Brain microvascular endothelial cell (primary cell): ENCODE data around the gene PFN1.

ENCODE experiments used
- DNase-seq: peaks from one replicate; pipeline ENCODE4 v3.0.0-alpha.2; 2020
- H3K27ac ChIP-seq: fragments of 250-450 bp; sonication (Bioruptor Pico); 2 replicates; pipeline ENCODE4 v1.5.1; 2020; ENCODE audit warnings: mild to moderate bottlenecking, moderate library complexity
- H3K27me3 ChIP-seq: fragments of 250-450 bp; sonication (Bioruptor Pico); replicated peaks from 2 replicates; pipeline ENCODE4 v1.5.1; 2020; ENCODE audit warnings: mild to moderate bottlenecking
- H3K36me3 ChIP-seq: fragments of 250-450 bp; sonication (Bioruptor Pico); replicated peaks from 2 replicates; pipeline ENCODE4 v1.5.1; 2020; ENCODE audit warnings: mild to moderate bottlenecking
- H3K4me3 ChIP-seq: 2 replicates; pipeline ENCODE4 v1.5.1; 2011; ENCODE audit warnings: low read depth, mild to moderate bottlenecking, control low read depth, low read length, moderate library complexity
- in situ Hi-C: cut with HindIII; loops from 2 replicates; pipeline ENCODE4 v1.10.0; 2017; ENCODE audit warnings: low sequenced_read_pairs, low pct_ligation_motif_present
- TF ChIP-seq, protein P1 (sequence below): IDR thresholded peaks from 2 replicates; pipeline ENCODE4 v1.5.1; 2011; ENCODE audit warnings: low read depth, mild to moderate bottlenecking, moderate library complexity, low read length, control low read depth, inconsistent platforms; ENCODE audit errors: missing control alignments

PFN1 gene

DNA sequence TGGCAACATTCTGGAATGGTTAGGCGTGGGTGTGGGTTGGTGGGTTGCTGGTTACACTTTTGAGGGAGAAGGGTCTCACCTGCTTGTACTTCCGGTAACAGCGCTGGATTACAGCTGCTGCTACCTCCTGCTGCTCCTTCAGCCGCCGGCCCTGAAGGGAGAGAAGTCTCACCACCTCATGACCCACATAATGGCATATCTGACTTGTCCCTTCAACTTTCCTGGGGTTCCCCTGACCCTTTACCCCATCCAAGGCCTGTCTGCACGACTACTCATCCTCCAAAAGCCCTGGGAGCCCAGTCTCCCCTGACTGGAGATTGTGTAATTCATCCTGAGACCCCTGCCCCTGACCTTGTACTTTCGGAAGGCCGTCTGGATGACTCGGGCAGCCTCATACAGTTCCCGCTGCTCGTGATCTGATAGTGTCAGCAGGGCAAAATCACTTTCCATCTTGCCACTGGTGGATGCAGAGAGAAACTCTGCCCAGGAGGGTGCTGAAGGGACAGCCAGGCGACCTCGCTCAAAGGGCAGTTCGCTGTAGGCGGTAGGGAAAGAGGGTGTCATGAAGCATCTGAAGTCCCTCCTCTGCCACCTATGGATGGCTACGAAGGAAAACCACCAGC lies 21.3 kb upstream of the PFN1 start:
- peak overlapping the region; percentile 84 for H3K4me3 ChIP-seq
- in situ Hi-C loops, result no loop called here
- peak overlapping the region; percentile 97 for H3K27ac ChIP-seq
- DNase-seq, result no peak
- TF ChIP-seq, protein P1, sequence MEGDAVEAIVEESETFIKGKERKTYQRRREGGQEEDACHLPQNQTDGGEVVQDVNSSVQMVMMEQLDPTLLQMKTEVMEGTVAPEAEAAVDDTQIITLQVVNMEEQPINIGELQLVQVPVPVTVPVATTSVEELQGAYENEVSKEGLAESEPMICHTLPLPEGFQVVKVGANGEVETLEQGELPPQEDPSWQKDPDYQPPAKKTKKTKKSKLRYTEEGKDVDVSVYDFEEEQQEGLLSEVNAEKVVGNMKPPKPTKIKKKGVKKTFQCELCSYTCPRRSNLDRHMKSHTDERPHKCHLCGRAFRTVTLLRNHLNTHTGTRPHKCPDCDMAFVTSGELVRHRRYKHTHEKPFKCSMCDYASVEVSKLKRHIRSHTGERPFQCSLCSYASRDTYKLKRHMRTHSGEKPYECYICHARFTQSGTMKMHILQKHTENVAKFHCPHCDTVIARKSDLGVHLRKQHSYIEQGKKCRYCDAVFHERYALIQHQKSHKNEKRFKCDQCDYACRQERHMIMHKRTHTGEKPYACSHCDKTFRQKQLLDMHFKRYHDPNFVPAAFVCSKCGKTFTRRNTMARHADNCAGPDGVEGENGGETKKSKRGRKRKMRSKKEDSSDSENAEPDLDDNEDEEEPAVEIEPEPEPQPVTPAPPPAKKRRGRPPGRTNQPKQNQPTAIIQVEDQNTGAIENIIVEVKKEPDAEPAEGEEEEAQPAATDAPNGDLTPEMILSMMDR, result no peak
- peaks cover 32% of the 10 kb centered on the region for H3K36me3 ChIP-seq
- no peaks in the 10 kb centered on the region for H3K27me3 ChIP-seq

DNA sequence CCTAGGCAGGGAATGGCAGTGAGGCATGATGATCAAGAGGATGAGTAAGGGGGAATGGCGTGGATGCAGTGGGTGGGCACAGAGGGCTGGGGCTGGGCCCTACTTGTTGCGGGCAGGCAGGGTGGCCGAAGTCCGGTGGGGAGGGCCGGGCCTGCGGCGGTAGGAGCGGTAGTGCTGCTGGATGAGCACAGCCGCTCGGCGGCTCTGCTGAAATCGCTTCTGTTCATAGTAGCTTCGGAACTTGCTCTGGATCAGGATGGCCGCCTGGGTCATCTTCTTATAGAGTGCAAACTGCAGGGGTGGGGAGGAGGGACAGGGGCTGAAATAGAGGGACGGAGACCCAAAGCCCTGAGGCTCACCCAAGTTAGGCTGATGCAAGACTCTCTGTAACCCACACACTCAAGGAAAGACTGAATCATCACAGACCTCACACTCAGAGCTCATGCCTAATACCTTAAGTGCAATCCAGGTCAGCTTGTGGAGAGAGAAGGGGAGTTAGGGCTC lies 20.8 kb upstream of the PFN1 start:
- Histone ChIP-seq H3K27ac (peak overlapping the region; percentile 97), H3K27me3 (no peaks in the 10 kb centered on the region), H3K36me3 (peaks cover 32% of the 10 kb centered on the region), H3K4me3 (peak overlapping the region; percentile 84)
- in situ Hi-C loops, result no loop called here
- TF ChIP-seq, protein P1, result peak; percentile 3
- DNase-seq, result peak; percentile 80

DNA sequence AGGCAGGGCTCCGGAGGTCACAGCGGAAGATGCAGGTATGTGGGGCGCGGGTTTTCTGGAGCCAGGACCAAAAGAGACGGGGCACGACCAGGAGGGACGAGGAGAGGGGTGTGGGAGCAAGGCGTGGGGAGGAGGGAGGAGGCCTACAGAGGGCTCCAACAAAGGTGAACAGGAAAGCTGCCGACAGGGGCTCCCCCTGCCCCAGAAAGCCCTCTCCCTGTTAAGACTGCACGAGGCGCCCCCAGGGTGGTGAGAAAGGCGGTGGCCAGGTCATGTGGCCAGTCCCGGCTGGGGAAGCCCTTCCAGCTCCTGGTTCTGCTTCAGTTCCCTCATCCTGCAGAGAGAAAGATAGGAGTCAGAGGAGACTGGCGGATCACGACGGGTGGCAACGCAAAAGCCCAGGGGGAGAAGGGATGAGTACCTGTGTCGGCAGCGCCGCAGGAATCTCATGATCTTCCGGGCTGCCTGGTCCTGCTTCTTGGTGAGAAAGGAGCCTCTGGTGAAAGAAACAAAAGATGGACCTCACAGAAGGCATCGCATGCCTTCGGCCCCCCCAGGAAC lies 20.2 kb upstream of the PFN1 start:
- in situ Hi-C loops, result no loop called here
- Histone ChIP-seq H3K4me3 (peak overlapping the region; percentile 84), H3K36me3 (peaks cover 30% of the 10 kb centered on the region), H3K27me3 (no peaks in the 10 kb centered on the region), H3K27ac (peak overlapping the region; percentile 97)
- TF ChIP-seq, protein P1, result no peak
- DNase-seq, result peak; percentile 23

DNA sequence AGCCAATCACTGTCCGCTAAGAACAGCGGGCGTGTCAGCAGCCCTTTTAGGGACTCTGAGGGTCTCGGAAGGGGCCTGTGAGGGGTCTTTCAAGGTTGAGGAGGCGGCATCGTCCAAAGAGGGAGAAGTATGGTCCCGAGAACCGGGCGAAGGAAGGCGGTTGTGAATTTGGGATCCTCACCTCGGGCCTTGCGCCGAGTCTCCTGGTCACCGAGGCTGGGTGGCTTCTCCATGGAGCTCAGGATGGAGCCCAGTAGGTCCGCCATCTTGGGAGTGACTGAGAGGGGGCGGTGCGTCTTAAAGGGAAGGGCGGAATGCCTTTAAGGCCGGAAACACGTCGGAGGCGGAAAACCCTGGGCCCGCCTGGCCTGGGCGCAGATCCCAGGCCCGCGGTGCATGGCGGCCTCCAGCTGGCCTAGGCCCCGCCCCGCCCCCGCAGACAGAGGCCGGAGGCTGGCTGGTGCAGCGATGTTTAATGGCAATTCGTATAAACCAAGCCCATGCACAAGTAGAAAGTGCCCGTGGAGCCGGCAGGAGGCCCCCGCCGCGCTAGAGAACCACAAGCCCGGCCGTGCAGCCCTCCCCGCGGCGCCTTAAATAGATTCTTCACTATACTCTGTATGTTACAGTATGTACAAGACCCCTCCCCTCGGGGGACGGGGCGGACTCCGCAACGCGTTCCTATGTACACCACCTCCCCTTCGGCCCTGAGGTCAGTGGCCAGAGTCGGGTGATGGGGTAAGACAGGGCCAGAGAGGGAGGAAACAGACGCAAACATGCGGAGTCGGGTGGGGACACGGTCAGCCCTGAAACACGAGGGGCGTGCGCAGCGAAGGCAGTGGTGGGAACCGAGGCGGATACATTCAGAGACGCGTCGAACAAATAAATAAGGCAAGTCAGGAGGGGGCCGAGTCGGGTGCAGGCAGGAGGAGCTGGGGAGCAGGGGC lies 19.5 kb upstream of the PFN1 start, which contains the start of gene SPAG7:
Gene SPAG7 (minus strand): TSS at position 279 of the 947 bp plus-strand sequence. CDS start 13 bp downstream, at position 266.
- in situ Hi-C loops, result no loop called here
- H3K4me3 ChIP-seq, result peak within 1 kb of the TSS; percentile 84
- TF ChIP-seq, protein P1, result peak; percentile 7
- peak; percentile 93 for DNase-seq
- H3K27me3 ChIP-seq, result no peaks in the 10 kb centered on the region
- H3K27ac ChIP-seq, result peak within 1 kb of the TSS; percentile 97
- peaks cover 28% of the 10 kb centered on the region for H3K36me3 ChIP-seq

DNA sequence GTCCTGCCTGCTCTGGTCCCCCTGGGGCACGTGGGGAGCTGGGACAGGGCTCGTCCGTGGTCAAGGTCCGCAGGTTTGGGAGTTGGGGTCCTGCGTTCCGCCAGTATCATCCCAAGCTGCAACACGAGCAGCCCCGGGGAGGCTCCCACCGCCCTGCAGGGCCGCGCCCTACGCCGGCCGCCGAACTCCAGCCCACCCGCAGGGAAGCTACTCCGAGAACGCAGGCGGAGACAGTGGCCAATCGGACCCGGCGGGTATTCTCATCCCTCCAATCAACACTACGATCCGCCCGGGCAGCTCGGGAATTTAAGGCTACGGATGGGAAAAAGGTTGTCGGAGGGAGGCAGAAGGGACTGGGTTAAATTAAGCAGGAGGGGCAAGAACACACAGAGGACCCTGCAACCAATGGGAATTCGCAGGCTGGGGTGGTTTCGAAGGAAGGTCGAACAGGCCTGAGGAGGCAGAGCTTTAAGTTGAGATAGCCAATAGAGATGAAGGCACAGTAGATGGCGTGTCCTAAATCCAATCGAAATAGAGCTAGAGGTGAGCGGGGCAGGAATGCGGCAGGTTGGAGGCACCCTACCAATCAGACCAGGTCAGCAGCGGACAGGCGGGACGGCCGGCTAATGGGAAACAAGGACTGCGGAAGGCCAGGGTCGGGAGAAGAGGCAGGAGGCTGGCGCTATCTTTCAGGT lies 18.7 kb upstream of the PFN1 start:
- Histone ChIP-seq H3K36me3 (peaks cover 19% of the 10 kb centered on the region), H3K27ac (peak overlapping the region; percentile 97), H3K27me3 (no peaks in the 10 kb centered on the region), H3K4me3 (peak overlapping the region; percentile 84)
- TF ChIP-seq, protein P1, result no peak
- in situ Hi-C loops, result no loop called here
- DNase-seq, result peak; percentile 100
